Measurements from ENCODE around the gene PET117. TPM values are rescaled to one million over a fixed set of nuclear protein-coding genes. Genes with fewer than 3 reads are reported as not detected.
"Not testable (repeated sequence)": the region's sequence is repeated elsewhere in the genome, so short reads cannot be mapped to it uniquely, and the experiment has no call there.

PET117 gene
- total RNA-seq, 2 donors from 2014 or later: 9.6 to 10.5 TPM

DNA sequence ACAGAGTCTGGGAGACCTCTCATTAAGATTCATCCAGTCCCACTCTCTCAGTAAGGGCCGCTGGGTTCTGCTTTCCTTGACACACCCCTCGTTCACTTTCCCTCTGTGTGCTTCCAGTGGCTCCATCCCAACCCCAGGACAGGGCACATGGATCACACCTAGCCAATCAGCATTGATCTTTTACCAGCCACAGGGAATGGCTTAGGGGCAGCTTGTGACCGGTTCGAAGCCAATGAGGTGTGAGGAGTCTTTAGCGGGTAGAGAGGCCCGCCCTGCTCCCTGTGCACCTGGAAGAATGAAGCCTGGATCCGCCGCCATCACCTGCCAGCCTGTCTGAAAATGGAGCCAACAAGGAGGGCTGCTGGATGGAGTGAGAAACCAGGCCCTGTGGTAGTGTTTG lies 44.8 kb upstream of the PET117 start:
- DNase-seq (ENCODE audit: low spot score): no peak
- no peaks in the 10 kb centered on the region for H3K4me1 ChIP-seq
- no peak for TF ChIP-seq CTCF (IDR thresholded peaks at IDR 0.05)
- H3K27ac ChIP-seq: no peak overlapping the region
- no peaks in the 10 kb centered on the region for H3K9me3 ChIP-seq
- H3K4me3 ChIP-seq: no peak overlapping the region
- no peaks in the 10 kb centered on the region for H3K27me3 ChIP-seq
- H3K36me3 ChIP-seq: no peaks in the 10 kb centered on the region

GRCh38 chr20:18093388-18093787 lies 44.3 kb upstream of the PET117 start:
- no peaks in the 10 kb centered on the region for H3K4me1 ChIP-seq
- no peak overlapping the region for H3K4me3 ChIP-seq
- no peaks in the 10 kb centered on the region for H3K9me3 ChIP-seq
- no peak overlapping the region for H3K27ac ChIP-seq
- DNase-seq (ENCODE audit: low spot score): no peak
- no peaks in the 10 kb centered on the region for H3K27me3 ChIP-seq
- no peaks in the 10 kb centered on the region for H3K36me3 ChIP-seq
- no peak for TF ChIP-seq CTCF (IDR thresholded peaks at IDR 0.05)

- no peak for TF ChIP-seq CTCF (IDR thresholded peaks at IDR 0.05)
- no peaks in the 10 kb centered on the region for H3K9me3 ChIP-seq
- no peaks in the 10 kb centered on the region for H3K36me3 ChIP-seq
- no peak overlapping the region for H3K27ac ChIP-seq
- H3K27me3 ChIP-seq: no peaks in the 10 kb centered on the region
- DNase-seq (ENCODE audit: low spot score): peak; percentile 40
- no peaks in the 10 kb centered on the region for H3K4me1 ChIP-seq
- no peak overlapping the region for H3K4me3 ChIP-seq
Observed at GRCh38 chr20:18094191-18094590, 43.5 kb upstream of the PET117 start.

DNA sequence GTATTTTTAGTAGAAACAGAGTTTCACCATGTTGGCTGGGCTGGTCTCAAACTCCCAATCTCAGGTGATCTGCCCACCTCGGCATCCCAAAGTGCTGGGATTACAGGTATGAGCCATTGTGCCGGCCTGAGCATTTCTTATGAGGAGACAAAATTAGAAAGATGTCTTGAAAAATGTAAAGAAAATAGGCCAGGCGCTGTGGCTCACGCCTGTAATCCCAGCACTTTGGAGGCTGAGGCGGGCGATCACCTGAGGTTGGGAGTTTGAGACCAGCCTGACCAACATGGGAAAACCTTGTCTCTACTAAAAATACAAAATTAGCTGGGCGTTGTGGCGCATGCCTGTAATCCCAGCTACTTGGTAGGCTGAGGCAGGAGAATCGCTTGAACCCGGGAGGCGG lies 37.1 kb upstream of the PET117 start:
- not testable (repeated sequence) for H3K9me3 ChIP-seq; H3K36me3 ChIP-seq; DNase-seq (ENCODE audit: low spot score); H3K4me3 ChIP-seq; H3K27me3 ChIP-seq; H3K27ac ChIP-seq; H3K4me1 ChIP-seq

GRCh38 chr20:18101125-18101810 lies 36.4 kb upstream of the PET117 start:
- no peaks in the 10 kb centered on the region for H3K27me3 ChIP-seq
- DNase-seq (ENCODE audit: low spot score): no peak
- H3K9me3 ChIP-seq: no peaks in the 10 kb centered on the region
- TF ChIP-seq CTCF (IDR thresholded peaks at IDR 0.05): no peak
- no peak overlapping the region for H3K4me3 ChIP-seq
- no peak overlapping the region for H3K27ac ChIP-seq
- H3K4me1 ChIP-seq: no peaks in the 10 kb centered on the region
- H3K36me3 ChIP-seq: no peaks in the 10 kb centered on the region

DNA sequence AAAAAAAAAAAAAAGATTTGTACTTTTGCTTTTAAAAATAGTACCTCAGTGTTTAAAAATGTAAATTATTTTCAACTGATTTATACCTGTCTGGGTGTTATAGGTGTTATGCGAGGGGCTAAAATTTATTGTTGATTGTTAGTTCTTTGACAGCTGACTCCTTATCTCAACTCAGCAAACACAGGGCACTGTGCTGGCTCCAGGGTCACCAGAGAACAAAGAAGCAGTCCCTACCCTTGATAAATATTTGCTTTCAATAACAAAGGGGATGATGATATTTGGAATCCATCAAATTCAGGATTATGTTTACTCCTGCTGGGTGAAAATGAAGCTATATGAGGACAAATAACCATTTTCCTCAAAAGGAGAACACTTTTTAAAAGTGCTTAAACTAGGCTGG lies 34.2 kb upstream of the PET117 start:
- Histone ChIP-seq H3K36me3 (no peaks in the 10 kb centered on the region), H3K27me3 (no peaks in the 10 kb centered on the region), H3K27ac (no peak overlapping the region), H3K9me3 (peaks cover 0 to 3% of the 10 kb centered on the region in 2 donors), H3K4me1 (no peaks in the 10 kb centered on the region), H3K4me3 (no peak overlapping the region)
- TF ChIP-seq CTCF (IDR thresholded peaks at IDR 0.05): no peak
- DNase-seq (ENCODE audit: low spot score): no peak

All from right atrium auricular region (tissue), 2 donors.